HG02870 (cell line): ENCODE results near the gene MR1.

ENCODE experiments used
- ATAC-seq: cut with Tn5 transposase; IDR thresholded peaks from one replicate; pipeline ENCODE4 v1.9.1; 2021; ENCODE audit warnings: mild to moderate bottlenecking, moderate library complexity; ENCODE audit not compliant: unreplicated experiment

Gene MR1

GRCh38 chr1:181062836-181063428, 29.1 kb downstream of the MR1 start:
- ATAC-seq, result peak; percentile 63

- ATAC-seq, result no peak
These were observed 30.3 kb downstream of the MR1 start for GRCh38 chr1:181064011-181064623.

- ATAC-seq, result no peak
These were observed 30.9 kb downstream of the MR1 start for GRCh38 chr1:181064702-181065101.

GRCh38 chr1:181073638-181074037, 39.9 kb downstream of the MR1 start:
- no peak for ATAC-seq

- ATAC-seq, result no peak
These were observed 42.1 kb downstream of the MR1 start for GRCh38 chr1:181075766-181076350.

- ATAC-seq, result no peak
These were observed 43.1 kb downstream of the MR1 start for GRCh38 chr1:181076852-181077251.

GRCh38 chr1:181077576-181078242, 43.9 kb downstream of the MR1 start:
- no peak for ATAC-seq

GRCh38 chr1:181079382-181079781, 45.6 kb downstream of the MR1 start:
- ATAC-seq, result peak; percentile 34

- no peak for ATAC-seq
These were observed 46.1 kb downstream of the MR1 start for GRCh38 chr1:181079920-181080319.

GRCh38 chr1:181080556-181080955, 46.8 kb downstream of the MR1 start:
- ATAC-seq, result no peak

GRCh38 chr1:181081395-181081794, 47.6 kb downstream of the MR1 start:
- ATAC-seq, result no peak

GRCh38 chr1:181083842-181084605, 50.2 kb downstream of the MR1 start:
- ATAC-seq, result peak; percentile 32

- ATAC-seq, result no peak
These were observed 50.8 kb downstream of the MR1 start for GRCh38 chr1:181084606-181084969.

GRCh38 chr1:181086091-181086490, 52.3 kb downstream of the MR1 start:
- ATAC-seq, result no peak

- no peak for ATAC-seq
These were observed 53.1 kb downstream of the MR1 start for GRCh38 chr1:181086926-181087325.

GRCh38 chr1:181087400-181087901, 53.7 kb downstream of the MR1 start:
- ATAC-seq, result no peak

- ATAC-seq, result peak; percentile 62
These were observed 54.6 kb downstream of the MR1 start, which contains the start of gene IER5 for GRCh38 chr1:181088079-181089016. TSS of gene IER5 (plus strand) at chr1:181088700. CDS start at chr1:181088903, 203 bp downstream.

- ATAC-seq, result peak; percentile 0
These were observed 55.4 kb downstream of the MR1 start for GRCh38 chr1:181089017-181089675.
